Endometrium (tissue), 2 donors: ENCODE measurements around the gene KCNQ1.

Source experiments
- FAIRE-seq: peaks from 2 replicates; lab custom pipeline; 2012; peaks lifted over from hg19 to GRCh38; lab: Jason Lieb, UNC
- donor health status: control.
- donor health status: control.

KCNQ1 gene

DNA sequence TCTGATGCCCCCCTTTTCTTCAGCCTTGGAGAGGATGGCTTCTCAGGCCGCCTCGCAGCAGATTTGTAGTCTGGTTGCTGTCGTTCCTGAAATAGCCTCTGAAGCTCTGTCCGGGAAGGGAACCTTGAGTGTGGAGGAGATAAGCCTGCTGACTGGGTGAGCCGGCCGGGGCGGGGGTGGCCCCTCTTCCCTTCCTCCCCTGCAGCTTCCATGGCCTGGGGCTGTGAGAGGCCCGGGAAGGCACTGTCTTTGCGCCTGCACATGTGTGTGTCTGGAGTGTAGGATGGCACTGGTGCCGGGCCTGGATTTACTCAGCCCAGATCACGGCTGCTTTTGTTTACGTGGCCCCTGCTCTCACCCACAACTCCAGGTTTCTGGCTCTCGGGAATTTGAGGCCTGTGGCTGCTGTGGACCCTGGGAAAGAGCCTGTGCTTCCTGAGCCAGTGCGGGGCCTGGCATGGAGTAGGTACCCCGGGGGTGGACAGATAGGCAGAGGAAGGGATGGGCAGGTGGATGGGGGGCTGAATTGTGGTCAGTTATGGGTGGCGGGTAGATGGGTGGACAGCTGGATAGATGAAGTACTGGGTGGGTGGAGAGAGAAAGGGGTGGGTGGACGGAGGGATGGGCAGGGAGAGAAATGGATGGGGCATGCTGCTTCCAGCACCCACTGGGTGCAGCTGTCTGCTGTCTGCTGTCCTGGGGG lies 16.6 kb downstream of the KCNQ1 start:
- FAIRE-seq, result no peak

DNA sequence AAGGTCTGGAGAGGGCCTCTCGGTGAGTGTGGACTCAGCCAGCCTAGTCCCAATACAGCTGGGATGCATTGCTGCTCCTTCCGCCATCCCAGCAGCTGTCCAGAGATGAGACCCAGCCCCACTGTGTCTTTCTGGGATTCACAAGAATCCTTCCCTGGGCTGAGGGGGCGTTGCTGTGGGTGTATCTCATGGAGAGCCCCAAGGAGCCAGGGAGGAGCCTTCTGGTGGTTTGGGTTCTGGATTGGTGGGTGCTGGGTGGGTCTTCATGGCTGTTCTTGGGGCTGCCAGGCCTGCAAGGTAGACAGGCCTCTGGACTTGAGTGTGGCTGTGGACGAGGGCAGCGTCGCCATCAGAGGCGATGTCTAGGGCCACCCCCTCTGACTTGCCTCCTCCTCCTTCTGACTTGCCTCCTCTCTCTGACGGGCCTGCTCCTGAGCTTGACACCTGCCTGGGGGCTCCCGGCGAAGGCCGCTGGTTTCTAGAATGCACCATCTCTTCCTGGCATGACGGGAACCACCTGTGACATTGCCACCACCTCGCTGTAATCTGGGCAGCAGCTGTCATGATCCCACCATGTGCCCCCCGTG lies 17.2 kb downstream of the KCNQ1 start:
- no peak for FAIRE-seq

DNA sequence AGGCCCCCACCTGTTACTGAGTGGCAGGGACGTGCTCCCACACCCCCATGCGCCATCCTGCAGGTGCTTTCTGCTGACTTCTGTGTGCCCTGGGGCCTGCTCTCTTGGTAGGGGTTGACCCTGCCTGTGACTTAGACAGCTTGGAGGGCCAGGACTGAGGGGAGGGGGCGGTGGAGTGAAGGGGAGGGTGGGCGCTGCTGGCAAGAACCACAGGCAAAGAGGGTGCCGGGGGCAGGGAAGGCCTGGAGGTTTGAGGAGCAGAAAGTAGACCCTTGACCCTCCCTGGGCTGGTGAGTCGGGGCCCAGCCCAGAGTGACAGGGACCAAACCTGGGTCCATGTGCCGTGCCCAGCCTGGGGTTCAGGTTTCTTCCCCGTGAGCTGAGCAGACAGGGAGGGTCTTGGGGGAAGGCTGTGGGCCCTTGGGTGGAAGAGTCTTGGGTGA lies 17.8 kb downstream of the KCNQ1 start:
- no peak for FAIRE-seq

DNA sequence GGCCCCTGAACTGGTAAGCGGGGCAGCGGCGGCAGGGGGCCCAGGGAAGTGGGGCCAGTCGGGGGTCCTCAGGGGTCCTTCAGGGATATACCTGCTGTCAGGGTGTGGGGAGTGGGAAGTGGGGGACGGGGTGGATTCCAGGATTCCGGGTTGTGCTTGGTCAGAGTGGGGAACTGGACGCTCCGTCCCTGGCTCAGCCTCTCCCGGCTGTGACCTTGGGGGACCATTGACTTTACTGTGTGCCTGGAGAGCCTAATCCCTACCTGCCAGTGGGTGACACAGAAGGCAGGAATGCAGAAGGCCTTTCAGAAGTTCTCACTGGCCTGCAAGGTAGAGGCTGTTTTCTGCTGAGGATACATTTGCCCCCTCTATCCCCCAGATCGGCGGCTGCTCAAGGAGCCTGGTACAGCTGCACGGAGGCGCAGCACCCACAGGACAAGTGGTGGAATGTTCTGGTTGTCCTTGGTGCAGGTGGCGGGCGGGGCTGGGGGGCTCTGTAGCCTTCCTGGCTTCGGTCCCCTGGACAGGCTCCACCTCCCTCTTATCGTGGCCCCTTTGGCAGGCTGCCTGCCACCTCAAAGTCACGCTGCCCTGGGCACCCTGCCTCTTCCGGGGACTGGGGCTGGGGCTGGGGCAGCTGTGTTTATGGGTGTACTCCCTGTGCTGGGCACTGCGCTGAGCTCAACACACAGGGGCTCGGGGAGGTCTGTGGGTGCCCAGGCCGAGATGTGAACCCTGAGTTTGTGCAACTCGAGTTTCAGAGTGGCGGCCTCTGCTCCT lies 18.4 kb downstream of the KCNQ1 start:
- FAIRE-seq, result no peak

DNA sequence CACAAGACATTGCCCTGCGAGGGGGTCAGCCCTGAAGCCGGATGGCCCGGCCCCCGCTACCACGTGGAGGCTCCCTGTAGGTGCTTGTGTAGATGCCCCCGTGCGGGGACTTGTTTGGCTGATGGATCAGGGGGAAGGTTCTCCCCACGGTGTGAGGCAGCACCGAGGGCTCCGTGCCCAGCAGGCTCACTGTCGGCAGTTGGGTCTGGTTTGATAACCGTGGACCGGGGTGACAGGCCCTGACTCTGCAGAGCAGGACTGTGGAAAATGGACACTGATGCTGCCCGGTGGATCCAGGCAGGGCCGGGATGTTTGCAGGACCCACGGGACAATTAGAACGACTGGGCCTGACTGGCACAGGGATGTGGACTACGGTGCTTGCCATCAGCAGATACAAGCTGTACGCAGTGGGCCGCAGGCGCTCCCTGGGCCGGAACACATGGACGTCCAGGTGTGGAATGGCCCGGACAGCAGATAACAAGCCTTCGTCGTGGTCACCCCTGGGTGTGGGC lies 19.0 kb downstream of the KCNQ1 start:
- no peak for FAIRE-seq

DNA sequence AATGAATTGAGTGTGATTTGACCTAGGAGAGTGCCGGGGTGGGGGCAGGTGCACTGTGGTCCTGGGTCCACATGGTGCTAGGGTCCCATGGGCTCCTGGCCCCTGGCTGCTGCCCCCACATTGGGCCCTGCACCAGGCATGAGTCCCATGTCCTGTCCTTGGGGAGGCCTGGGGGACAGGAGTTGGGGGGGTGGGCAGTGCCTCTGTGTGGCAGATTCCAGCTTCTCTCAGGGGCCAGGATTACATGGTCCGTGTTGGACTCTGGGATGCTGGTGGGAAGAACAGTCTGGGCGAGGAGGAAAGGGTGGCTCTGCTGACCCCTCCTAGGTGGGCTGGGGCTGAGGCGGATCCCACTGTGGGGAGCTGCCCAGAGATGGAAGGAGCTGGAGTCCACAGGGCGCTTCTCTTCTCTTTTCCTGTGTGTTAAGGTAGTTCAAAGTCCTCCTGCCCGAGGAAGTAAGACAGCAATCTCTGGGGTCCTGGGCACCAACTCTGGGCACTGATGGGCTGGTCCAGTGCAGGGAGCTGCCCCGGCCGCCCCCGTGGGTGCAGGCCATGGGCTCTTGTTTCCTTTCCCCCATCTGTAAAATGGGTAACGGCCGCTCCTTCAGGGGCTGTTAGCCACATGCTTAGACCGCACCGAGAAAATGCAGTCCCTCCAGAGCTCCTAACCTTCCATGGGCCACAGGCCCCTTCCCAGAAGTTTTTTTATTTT lies 19.8 kb downstream of the KCNQ1 start:
- FAIRE-seq, result no peak

DNA sequence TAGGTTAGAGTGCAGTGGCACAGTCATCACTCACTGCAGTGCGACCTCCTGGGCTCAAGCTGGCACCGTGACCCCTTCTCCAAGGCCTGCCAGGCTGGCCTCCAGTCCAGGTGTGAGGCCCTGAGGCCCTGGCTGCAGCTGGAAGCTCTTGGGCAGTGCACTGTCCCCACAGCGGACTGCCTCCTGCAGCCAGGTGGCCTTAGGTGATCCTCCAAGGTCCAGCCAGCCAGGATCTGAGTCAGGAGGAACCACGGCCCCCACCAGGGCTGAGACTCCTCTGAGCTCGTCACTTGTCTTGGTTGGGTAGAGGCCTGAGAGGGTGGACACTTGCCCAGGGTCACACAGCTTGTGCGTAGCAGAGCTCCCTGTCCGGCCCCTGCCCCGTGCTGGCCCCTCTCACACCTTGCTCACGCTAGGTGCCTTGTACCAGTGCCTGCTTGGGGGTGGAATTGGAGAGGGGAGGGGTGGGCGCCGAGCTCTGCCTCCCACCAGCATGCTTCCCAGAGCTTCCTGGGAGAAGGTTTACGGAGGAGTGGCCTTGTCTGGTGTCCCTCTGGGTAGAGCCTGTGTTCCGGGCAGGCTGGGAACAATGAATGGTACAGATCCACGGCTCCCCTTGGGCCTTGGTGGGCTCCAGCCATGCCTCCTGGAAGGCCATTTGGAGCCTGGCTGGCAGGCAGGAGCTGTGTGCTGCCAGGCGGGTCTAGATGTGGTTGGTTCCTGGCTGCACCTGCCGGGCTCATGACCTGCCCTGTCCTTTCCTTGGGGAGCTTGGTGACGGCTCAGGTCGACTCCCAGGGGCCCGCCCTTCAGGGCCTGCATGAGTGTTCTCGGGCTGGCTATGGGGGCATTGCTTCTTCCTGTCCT lies 20.6 kb downstream of the KCNQ1 start:
- FAIRE-seq, result no peak

DNA sequence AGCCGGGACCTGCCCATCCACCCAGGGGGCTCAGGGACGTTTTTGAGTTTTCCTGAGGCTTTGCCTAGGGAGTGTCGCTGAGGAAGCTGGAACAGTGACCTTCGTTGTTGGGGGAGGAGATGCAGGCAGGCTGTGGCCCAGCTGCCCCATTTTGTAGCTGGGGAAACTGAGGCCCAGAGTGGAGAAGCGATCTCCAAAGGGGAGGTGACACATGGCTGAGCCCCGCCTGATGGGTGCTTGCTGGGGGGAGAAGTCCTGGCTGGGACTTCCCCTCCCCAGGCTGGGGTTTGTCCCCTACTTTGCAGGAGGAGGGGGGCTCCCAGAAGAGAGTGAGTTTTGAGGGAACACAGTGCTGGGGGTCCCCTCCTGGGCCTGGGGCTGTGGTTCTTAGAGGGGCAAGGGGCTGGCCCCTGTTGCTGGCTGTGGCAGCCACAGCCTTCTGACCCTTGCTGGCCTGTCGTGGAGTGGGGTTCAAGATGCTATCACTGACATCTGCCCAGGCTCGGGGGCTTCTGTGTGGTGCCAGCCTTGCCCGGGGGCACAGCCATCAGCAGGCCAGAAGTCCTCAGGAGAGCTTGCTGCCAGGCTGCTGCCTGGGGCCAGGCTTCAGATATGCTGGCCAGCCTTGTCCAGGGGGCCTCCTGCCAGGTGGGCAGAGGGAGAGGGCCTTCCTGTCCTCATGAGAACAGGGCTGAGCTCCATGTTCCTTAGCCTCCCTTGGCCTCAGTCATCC lies 21.4 kb downstream of the KCNQ1 start:
- no peak for FAIRE-seq

DNA sequence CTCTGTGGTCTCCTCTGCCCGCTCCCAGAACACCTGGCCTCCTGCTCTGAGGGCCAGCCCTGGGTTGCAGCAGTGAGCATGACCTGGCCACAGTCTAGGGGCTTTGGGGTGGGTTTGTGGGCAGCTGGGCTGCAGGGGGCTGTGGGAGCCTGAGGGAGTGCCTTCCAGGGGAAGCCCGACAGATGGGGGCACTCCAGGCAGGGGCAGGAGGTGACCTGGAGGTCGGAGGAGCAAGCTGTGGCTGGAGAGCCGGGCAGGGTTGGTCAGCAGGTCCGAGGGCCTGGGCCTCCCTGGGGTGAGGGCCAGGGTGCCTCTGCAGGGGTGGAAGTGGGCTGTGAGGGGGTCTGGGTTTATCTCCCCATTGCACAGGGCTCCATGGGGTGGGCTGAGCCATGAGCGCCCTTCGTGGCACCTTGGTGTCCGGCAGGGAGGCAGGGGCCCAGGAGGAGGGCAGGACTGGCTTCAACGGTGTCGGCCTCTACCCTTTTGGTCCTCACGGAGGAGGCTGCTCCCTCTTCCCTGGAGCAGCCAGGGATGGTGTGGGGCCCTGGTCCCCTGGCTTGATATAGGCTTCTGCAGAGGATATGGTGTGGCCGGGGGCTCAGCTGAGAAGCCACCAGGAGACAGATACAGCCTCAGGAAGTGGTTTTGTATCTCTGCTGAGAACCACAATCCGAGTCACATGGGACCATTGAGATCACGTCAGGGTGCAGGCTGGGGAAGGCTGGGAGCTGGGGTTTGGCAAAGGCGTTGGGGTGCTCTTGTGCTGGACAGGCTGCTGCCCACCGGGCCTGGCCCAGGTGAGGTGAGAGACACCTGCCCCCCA lies 22.3 kb downstream of the KCNQ1 start:
- no peak for FAIRE-seq

DNA sequence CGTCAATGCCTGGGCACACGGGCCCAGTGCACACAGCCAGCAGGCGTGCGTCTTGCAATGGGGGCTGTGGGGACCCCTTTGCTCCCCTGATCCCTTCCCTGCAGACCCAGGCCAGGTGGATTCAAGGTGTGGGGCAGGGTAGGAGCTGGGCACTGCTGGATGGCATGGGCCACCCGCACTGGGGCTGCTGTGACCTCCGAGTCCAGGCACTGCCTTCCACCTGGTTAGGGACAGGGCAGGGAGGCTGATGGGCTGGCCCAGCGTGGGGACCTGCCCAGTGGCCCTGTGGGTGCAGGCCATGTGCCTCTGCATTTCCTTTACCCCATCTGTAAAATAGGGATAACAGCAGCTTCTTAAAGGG lies 22.9 kb downstream of the KCNQ1 start:
- no peak for FAIRE-seq

DNA sequence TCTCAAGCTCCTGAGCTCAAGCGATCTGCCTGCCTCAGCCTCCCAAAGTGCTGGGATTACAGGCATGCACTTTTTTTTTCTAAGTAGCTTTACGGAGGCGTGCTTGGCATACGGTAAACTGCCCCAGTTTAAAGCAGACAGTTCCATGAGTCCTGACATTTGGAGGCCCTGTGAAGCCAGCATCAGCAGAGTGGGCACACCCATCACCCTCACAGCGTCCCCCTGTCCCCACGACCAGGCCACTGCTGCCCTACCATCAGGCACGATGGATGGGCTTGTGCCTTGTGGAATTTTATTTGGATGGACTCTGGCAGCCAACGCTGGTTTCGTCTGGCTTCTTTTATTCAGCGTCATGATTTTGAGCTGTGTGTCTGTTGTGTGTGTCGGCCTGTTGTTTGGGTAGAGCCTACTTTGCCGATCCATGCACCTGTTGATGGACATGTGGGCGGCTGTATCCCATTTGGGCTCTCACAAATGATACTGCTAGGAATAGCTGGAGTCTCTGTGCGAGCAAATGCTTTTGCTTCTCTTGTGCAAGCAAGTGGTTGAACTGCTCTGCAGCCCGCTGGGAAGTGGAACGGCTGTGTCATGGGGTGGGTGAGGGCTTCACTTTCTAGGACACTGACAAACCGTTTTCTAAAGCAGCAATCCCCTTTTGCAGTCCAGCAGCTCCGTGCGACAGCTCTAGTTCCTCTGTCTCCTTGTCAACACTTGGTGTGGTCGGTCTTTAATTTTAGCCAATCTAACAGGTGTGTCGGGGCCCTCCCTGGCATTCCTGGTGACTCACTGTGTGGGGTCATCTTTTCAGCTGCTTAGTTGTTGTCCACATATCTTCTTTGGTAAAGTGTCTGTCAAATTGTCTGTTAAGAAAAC lies 23.8 kb downstream of the KCNQ1 start:
- no peak for FAIRE-seq

DNA sequence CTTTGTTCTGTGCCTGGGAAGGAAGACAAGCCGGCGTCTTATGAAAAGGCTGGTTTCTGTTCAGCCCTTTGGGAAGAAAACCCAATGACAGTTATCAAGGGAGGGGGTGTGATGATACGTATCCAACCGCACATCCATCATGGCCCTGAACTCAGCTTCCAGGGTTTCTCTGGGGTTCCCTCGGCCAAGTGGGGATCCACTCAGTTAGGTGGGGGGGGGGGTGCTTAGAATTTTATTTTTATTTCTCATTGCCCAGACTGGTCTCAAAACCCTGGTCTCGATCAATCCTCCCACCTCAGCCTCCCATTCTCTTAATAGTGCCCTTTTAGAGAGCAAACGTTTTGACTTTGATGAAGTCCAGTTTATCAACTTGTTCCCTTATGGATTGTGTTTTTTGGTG lies 25.7 kb downstream of the KCNQ1 start:
- FAIRE-seq, result no peak

DNA sequence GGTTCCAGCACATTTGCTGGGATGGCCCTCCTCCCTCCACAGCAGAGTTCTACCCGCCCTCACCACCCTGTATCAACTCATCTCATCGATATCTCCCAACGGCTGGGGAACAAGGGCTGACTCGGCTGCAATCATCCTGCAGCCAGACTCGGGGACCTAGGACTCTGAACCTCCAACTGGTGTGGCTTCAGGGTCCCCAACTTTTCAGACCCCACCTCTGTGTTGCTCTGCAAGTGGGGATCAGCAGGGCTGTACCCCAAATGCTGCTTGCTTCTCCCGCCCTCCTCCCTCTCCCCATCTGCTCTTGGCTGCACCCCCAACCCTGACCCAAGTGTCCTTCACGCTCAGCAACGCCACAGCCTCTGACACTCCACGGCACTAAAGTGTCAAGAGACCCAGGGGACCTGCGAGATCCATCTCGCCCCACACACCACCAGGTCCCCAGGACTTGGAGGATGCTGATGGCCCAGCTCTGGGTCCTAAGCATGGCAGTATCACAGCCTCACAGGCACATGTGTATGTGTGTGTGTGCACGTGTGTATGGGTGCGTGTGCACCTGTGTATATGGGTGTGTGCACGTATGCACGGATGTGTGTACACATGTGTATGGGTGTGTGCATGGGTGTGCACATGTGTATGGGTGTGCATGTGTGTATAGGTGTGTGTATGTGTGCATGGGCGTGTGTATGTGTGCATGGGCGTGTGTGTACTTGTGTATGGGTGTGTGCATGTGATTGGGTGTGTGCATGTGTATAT lies 26.4 kb downstream of the KCNQ1 start:
- no peak for FAIRE-seq

DNA sequence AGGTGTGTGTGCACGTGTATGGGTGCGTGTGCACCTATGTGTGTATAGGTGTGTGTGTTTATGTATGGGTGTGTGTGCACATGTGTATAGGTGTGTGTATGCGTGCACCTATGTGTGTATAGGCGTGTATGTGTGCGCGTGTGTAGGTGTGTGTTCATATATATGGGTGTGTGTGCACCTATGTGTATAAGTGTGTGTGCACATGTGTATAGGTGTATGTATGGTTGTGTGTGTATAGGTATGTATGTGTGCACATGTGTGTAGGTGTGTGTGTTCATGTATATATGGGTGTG lies 26.9 kb downstream of the KCNQ1 start:
- FAIRE-seq, result no peak

DNA sequence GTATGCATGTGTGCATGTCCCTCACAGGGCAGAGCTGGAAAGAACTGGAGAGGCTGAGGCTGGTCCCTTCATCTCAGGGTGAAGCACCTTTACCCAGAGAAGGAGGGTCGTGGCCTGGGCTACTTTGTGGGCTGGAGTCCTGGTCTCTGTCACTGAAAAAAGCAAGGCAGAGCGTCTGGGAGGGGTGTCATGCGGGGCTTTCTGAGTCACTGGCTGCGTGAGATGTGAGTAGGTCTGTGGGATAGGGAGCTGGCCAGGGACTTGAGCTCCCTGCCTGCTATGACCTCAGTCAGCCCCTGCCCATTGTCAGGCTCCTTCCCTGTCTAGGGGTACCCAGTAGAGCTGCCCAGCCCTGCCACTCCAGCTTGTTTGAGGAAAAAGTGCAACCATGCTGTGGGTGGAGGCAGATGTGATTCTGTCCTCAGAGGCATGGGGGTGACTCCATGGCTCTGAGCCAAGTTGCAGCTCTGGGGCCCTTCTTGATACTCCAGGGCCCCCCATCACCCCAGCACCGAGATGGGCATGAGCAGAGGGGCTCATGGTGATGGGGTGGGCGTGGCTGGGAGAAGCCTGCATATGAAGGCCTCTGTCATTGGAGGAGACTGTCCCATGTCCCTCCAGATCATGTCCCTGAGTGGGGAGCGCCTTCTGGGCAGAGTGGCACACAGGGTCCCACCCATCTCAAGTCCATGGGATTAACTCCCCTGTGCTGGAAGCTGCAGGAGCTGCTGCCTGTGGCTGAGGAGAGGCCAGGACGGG lies 27.8 kb downstream of the KCNQ1 start:
- FAIRE-seq, result no peak

DNA sequence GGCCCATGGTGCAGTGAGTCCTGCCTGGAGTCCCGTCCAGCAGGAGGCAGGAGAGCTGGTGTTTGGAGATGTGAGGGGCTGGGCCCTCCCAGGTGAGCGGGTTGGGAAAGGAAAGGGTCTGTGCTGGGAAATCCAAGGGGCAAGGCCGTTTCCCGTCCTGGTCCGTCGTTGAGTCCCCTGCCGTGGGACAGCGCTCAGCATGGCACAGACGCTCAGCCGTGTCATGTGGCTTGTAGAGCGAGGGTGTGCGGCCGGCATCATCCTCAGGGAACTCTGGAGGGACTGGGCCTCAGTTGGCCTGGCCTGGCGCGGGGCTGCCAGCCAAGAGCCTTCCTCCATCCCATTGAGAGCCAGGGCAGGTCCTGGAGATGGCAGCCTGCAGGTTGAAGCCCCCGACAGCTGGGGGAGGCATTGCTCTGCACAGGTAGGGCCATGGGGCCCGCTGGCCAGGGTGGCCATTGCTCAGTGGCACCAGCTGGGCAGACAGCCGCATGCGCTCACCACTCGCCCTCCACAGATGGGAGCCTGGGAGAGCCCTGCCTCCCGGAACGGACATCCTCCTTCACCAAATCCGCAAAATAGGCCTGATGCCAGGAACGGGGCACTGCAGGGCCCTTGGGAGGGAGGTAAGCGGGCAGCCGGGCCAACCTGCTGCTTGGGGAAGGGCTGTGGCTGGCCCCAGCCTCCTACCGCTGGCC lies 28.7 kb downstream of the KCNQ1 start:
- no peak for FAIRE-seq
